NCI-H1092 treated with DMSO at 0.1 percent for 48 hours (cell line): Measurements from ENCODE around the gene MED23.

Source experiments
- DNase-seq: peaks from one replicate; lab custom pipeline; 2025; lab: John Stamatoyannopoulos, UW

MED23 gene, protein sequence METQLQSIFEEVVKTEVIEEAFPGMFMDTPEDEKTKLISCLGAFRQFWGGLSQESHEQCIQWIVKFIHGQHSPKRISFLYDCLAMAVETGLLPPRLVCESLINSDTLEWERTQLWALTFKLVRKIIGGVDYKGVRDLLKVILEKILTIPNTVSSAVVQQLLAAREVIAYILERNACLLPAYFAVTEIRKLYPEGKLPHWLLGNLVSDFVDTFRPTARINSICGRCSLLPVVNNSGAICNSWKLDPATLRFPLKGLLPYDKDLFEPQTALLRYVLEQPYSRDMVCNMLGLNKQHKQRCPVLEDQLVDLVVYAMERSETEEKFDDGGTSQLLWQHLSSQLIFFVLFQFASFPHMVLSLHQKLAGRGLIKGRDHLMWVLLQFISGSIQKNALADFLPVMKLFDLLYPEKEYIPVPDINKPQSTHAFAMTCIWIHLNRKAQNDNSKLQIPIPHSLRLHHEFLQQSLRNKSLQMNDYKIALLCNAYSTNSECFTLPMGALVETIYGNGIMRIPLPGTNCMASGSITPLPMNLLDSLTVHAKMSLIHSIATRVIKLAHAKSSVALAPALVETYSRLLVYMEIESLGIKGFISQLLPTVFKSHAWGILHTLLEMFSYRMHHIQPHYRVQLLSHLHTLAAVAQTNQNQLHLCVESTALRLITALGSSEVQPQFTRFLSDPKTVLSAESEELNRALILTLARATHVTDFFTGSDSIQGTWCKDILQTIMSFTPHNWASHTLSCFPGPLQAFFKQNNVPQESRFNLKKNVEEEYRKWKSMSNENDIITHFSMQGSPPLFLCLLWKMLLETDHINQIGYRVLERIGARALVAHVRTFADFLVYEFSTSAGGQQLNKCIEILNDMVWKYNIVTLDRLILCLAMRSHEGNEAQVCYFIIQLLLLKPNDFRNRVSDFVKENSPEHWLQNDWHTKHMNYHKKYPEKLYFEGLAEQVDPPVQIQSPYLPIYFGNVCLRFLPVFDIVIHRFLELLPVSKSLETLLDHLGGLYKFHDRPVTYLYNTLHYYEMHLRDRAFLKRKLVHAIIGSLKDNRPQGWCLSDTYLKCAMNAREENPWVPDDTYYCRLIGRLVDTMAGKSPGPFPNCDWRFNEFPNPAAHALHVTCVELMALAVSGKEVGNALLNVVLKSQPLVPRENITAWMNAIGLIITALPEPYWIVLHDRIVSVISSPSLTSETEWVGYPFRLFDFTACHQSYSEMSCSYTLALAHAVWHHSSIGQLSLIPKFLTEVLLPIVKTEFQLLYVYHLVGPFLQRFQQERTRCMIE (N-terminal part only)

DNA sequence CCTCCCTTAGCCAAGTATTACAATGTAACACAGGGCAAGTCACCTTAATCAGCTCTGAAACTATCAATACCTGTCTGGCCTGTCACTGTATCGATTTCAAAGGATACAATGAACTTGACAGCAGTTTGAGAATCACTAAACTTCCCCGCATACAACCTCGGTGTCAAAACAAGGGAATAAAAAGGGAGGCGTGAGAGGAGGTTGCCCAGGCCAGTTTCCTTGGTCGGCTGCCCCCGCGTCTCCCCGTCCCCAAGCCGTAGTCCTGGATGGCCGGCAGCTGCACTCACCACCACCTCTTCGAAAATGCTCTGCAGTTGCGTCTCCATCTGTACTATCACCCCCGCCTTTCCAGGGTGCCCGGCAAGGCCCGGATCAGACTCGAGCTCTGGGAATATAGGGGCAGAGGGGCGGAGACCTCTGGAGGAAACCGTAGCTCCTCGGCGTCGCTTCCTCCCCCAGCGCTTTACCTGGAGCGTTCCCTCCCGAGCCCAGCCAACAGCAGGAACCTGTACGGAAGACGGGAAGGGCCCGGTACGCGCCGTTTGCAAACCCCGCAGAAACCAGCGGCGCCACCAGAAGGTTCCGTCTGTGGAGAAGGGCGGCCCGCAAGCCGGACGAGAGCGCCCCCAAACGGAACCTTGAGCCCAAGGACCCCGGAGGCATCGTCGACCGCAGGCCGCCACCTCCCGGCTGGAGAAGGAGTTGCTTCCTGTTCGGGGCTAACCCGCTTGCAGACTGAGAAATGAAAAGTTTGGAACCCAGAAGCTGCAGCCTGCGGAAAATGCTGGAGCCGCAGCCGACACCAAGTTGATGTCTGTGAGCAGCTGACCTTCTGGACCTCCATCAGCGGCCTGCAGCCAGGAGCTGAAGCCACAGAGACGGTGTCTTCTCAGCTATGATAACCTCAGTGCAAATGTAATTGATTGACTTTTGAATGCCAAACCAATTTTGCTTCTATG lies at the start of gene MED23:
Gene MED23, minus strand, starts transcription at position 519 of the 959 bp plus-strand sequence. Its CDS starts 193 bp downstream, at position 326.
- DNase-seq: peak; percentile 88

DNA sequence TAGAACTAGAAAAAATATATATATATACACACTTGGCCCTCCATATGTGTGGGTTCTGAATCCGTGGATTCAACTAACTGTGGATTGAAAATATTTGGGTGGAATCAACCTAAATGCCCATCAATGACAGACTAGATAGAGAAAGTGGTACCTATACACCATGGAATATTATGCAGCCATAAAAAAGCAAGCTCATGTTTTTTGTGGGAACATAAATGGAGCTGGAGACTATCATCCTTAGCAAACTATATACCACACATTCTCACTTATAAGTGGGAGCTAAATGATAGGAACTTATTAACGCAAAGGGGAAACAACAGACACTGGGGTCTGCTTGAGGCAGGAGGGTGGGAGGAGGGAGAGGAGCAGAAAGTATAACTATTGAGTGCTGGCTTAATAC lies 45.1 kb upstream of the MED23 start:
- no peak for DNase-seq

DNA sequence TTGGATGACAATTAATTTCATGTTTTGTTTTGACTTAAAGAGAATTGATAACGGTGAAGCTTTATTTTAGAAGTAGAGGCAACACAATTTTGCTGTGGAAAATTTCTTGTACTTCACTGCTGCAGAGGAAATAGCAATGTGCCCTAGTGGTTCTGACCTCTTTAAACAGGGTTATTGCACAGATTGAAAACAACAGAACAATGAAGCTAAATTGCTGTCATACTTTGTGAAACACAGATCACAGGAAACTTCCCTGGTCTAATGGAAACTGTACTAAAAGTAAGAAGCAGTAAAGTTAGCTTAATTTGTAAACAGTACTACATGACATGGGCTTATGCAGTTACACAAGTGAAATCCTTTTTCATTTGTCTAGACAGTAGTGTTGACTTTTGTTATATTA lies 41.8 kb upstream of the MED23 start:
- no peak for DNase-seq

DNA sequence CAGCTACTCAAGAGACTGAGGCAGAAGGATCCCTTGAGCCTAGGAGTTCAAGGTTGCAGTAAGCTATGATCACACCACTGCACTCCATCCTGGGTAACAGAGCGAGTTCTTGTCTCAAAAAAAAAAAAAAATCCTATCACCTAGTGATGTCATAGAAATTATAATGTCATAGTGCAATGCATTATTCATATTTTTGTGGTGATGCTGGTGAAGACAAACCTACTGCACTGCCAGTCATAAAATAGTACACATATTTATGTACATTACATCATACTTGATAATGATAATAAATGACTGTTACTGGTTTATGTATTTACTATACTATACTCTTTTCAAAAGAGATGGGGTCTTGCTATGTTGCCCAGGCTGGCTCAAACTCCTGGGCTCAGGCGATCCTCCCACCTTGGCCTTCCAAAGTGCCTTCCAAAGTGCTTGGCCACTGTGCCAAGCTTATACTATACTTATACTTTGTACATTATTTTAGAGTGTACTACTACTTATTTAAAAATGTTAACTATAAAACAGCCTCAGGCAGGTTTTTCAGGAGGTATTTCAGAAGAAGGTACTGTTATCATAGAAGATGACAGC lies 35.6 kb upstream of the MED23 start:
- DNase-seq: no peak

DNA sequence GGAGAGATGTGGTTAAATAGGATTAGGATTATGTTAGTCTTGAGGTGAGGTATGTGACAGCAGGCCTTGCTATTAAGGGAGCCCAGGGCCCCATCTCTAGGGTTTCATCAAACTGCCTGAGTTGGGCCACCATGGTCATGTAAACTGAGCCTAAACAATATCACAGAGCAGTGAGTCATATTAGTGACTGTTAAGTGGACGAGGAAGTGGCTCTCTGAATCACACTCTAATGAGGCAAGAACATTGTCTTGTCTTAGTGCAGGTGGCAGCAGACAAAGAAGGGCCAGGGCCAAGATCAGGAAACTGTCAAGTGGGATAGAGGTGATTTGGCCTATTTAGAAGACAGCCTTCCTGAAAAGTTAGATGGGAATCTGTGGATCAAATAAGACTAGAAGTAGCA lies 32.2 kb upstream of the MED23 start:
- no peak for DNase-seq

DNA sequence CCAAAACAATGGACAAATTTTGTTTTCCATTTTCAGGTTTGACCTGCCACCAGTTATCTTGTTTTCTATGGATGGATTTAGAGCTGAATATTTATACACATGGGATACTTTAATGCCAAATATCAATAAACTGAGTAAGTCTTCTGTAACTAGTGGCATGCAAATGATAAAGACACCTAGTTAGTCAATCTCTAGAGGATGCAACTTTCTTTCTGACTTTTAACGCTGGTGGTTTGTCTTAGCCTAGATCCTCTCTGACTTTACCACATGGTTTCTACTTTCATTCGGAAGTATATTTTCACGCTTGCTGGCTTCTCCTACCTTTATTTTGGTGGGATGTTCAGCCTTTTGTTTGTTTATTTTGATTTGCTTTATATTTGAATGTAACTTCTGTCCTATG lies 30.2 kb upstream of the MED23 start:
- DNase-seq: no peak

DNA sequence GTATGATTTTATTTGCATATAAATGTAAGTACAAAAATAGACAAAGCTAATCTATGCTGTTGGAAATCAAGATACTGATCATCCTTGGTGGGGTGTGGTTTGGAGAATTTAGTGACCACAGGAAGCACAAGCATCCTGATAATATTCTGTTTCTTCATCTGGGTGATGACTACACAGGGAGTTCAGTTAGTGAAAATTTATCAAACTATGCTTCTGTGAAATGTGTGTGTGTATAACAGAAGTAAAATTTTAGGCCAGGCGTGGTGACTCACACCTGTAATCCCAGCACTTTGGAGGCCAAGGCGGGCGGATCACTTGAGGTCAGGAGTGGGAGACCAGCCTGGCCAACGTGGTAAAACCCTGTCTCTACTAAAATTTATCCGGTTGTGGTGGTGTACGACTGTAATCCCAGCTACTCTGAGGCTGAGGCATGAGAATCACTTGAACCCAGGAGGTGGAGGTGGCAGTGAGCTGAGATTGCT lies 29.6 kb upstream of the MED23 start:
- no peak for DNase-seq

DNA sequence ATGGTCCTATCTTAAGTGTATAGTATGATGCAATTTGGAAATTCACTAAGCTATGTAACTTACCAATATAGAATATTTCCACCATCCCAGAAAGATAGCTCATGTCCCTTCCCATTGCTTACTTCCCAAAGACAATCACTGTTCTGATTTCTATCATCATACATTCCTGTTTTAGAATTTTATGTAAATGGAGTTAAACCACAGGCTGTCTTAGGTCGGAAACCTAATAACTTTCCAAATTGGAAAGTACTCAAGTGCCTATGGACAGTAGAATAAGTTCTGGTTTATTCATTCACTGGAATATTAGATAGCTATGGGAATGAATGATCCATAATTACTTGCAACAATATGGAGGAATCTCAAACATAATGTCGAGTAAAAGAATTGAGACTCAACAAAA lies 29.2 kb upstream of the MED23 start:
- DNase-seq: no peak

DNA sequence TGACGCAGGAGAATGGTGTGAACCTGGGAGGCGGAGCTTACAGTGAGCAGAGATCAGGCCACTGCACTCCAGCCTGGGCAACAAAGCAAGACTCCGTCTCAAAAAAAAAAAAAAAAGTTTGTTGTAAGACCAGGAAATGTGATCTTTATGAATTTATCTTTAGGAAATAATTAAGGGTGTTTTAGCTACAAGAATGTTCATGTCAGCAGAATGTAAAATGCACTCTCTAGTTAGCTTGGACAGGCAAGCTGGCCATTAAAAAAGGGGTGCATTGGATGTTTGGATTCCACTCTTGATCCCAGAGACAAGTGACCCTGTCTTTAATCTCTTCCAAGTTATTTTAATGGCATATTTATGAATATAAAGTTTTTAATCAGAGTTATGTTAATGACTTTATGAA lies 28.6 kb upstream of the MED23 start:
- no peak for DNase-seq

DNA sequence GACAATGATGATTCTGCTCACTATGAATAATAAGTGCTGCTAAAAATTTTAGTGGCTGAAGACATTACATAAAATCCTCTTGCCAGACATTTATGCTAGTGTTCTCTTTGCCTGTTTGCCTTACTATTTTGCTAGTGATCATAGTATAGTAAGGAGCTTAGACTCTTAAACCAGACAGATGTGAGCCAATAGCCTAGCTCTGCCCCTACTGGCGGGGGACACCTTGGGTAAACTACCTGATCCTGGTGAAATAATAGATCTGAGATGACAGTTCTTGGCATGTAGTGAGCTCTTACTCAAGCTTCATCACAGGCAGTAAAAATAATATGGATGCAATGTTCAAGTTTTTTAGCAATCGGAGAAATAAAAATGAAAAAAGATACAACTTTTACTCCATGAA lies 27.9 kb upstream of the MED23 start:
- DNase-seq: no peak

DNA sequence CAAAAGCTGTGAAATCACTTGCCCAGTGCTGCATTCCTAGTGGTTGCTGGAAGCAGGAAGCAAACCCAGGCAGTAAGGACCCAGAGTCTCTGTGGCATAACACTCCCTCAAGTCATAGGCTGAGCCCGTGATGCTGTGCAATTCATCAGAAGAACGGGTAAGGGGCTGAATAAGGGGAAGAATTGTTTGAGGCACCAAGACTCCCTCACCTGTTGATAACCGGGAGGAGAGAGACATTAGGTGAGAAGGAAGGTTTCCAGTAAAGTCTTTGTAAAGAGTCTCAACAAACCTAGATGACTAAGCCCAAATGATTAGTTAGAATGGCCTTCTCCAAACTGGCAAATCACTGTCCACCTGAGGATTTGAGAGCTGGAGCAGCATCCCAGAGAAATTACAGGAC lies 27.3 kb upstream of the MED23 start:
- DNase-seq: no peak

DNA sequence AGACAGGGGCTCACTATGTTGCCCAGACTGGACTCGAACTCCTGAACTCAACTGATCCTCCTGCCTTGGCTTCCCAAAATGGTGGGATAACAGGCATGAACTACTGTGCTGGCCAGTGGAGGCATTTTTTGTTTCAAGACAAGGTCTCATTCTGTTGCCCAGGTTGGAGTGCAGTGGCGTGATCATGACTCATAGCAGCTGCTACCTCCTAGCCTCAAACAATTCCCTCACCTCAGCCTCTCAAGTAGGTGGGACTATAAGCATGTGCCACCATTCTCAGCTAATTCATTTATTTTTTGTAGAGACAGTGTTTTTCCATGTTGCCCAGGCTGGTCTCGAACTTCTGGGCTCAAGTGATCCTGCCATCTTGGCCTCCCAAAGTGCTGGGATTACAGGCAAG lies 26.3 kb upstream of the MED23 start:
- no peak for DNase-seq

DNA sequence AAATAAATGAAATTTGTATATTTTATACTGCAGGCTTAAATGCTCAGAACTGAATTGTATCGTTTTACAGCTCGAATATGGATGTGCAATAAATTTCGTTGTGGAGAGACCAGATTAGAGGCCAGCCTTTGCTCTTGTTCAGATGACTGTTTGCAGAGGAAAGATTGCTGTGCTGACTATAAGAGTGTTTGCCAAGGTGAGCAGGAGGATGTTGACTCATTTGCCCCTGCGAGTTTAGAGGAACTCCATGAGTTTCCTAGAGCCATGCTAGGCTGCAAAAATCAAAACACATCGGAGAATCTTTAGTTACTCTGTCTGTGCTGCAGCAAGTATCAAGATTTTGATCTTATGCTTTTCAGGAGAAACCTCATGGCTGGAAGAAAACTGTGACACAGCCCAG lies 24.4 kb upstream of the MED23 start:
- DNase-seq: peak; percentile 35

DNA sequence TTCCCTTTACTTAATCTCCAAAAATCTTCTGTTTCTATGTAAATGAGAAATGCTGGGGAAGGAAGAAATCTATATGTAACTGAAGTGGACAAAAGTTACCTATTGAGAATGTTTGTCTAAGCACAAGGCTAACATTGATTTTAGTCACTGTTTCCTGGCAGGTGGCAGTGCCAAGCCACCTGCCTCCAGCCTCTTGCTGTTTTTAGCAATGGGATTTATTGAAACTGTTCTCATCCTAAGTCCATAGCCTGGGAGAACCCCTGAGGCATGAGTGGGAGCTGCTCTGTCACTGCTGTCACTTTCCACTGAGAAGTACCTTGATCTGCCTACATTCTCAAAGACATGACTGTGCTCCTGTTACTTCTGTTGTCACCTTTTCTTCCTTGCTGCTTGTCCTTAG lies 23.7 kb upstream of the MED23 start:
- DNase-seq: peak; percentile 71

DNA sequence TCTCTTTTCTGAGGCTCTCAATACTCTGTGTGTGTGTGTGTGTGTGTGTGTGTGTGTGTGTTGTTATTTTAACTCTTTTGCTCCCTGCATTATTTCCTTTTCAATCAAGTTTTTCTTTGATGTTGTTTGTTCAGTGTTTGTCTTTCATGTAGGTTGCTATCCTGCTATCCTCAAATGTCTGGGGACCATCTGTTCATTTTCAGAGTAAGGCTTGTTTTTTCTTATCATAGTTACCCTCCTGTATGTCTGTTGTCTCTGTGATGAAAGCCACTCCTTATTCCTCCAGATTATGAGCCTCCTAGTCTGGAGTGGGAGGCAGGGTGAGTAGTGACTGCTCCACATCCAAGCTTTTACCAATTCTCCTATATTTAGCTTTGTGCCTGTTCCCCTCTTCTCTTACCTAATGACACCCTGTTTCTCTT lies 18.2 kb upstream of the MED23 start:
- DNase-seq: no peak

DNA sequence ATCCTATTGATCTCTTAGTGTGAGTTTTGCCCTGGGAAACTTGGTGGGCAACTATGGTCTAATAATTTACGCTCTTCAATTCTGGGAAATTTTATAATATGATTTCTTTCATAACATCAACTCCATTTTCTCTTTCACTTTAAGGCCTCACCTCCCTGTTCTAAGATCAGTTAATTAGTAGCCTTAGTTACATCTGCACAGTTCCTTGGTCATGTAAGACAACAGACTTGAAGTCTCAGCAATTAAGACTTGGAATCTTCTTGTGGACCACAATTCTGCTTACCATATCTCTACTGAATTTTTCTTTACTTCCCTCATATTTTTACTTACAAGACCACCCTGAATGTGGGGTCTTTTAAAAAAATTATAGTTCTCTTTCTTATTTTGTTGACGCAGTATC lies 17.8 kb upstream of the MED23 start:
- no peak for DNase-seq

DNA sequence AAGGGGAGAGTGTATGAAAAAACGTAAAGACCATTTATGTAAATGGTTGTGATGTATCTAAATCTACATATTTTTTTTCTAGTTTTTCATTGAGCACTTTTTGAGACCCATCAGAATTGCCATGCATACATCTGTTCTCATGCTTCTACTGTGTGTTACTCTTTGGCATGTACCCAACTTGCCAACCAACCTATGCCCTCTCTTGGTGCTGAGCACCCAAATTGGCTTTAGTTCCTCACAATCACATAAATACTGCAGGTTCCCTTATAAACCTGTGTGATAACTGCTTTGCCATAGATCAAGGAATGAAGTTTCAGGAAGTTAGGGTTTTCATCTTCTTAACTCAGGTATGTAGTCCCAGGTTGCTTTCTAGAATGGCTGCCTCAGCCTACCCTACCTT lies 16.9 kb upstream of the MED23 start:
- DNase-seq: no peak

DNA sequence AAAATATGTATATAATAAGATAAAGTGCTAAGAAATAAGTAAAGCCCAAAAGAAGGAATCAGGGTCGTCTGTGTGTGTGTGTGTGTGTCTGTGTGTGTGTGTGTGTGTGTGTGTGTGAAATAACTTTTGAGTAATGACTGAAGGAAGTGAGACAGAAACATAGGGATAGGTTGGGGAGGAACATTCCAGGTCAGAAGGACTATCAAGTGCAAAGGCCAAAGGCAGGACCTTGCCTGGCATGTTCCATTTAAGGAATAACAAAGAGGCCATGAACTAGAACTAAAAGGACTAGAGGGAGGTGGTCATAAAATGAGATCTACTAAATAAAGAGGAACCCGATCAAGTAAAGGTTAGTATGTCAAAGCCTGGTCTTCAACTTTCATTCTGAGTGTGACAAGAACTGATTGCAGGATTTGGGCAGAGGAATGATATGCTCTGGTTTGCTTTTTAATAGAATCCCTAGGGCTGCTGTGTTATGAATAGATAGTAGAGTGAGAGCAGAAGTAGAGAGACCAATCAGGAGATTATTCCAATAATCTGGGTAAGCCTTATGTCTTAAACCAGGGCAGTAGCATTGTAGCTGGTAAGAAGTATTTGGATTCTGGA lies 15.9 kb upstream of the MED23 start:
- no peak for DNase-seq

DNA sequence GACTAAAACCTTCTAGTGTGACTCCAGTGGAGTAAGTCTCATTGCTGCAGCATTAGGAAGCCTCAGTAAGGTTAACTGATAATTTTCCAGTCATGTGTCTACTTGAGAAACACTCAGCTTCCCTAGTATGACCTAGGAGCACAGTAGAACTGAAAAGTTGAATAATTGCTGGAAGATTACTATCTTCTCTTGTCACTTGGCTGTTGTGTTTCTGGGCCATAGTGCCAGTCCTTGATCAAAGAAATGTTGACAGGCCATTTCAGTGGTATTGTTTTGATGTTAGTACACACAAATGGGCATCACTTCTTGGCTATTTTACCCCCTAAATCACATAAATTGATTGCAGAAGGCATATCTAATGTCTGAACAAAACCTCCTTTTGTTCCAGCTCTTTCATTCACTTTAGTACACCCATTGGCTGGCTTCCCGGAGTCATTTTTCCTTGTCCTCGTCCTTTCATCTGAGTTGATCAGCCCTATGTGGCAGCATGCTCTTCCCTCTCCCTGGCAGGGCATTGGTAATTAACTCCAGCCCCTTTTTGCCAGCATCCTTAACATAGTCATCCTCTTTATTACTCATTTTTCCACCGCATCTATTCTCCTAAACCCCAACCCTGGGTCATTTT lies 15.1 kb upstream of the MED23 start:
- peak; percentile 84 for DNase-seq

DNA sequence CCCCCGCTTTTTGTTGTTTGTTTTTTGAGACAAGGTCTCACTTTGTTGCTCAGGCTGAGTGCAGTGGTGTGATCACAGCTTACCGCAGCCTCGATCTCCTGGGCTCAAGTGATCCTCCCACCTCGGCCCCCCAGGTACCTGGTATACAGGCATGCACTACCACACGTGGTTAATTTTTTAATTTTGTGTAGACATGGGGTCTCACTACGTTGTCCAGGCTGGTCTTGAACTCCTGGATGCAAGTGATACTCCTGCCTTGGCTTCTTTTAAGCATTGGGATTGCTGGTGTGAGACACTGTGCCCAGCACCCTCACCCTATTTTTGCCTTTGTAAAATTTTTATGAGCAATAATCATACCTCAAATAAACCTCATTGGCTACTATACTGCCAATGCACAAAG lies 14.5 kb upstream of the MED23 start:
- DNase-seq: no peak
